ENCODE data around the gene EYS.

Gene EYS

DNA sequence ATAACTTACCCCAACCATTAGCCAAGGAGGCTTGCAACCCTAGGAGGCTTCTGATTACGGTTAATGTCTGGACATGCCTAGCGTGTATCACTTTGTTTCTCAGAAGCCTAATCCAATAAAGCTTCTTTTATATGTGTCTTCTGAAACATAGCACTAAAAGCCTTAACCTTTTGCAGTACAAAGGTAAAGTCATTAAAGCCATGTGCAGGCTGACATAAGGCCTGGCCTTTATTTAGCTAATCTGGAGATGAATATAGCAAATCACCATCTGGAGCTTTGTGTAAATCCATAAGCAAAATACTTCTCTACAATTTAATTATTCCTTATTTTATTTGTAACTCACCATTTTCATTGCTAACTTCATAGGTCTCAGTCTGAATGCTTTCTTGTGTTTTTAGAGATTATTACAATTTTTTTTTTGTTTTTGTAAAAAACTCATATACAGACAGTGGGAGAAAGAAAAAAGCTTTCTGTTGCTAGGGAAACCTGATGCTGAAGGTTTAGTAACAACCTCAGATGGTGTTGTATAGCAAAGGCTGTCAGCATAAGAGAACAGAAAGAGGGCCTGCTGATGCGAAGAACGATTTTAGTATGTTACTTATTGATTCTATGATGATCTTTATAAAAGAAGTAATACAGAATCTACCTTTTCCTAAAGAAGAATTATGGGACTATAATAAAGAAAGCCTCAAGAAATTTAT, at the start of gene EYS:
Gene EYS, minus strand, starts transcription at position 101 of the 701 bp plus-strand sequence. CDS start 211,816 bp downstream, outside the sequence.
- no peak for DNase-seq (ENCODE audit: low read depth)

DNA sequence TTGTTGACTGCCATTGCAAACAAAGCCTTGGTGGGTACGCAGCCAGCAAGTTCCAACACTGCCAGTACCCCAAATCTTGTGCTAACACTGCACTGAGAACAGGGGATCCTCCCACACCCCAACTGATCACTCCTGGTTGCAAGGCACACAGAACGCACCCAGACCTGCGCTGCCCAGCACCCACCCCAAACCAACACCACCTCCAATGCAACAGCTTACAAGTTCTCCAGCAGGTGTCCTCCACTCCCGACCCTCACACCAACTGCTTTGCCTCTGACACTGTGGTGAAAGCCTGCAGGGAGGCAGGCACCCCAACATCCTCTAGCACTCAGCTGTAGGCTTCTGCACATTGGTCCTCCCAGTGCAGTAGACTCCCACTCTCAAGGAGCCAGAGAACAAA, 39.3 kb upstream of the EYS start:
- no peak for DNase-seq (ENCODE audit: low read depth)

DNA sequence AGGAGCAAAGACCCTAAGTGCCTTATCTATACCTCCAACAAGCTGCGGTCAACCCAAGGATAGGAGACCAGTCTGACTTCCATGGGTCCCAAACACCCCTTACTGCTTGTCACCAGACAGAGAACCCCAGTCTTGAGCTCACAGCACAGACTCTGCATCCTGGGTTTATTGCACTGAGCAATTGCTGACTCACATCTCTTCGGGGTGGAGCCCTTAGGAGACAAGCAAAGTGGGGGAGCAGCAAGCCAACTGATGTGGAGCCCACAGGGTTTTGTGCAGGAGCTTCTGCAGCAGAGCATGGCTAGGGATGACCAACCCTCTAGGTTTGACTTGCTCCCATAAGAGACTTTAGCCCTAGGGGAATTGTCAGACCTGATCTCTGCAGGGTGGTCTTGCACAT, 38.6 kb upstream of the EYS start:
- DNase-seq (ENCODE audit: low read depth): no peak

DNA sequence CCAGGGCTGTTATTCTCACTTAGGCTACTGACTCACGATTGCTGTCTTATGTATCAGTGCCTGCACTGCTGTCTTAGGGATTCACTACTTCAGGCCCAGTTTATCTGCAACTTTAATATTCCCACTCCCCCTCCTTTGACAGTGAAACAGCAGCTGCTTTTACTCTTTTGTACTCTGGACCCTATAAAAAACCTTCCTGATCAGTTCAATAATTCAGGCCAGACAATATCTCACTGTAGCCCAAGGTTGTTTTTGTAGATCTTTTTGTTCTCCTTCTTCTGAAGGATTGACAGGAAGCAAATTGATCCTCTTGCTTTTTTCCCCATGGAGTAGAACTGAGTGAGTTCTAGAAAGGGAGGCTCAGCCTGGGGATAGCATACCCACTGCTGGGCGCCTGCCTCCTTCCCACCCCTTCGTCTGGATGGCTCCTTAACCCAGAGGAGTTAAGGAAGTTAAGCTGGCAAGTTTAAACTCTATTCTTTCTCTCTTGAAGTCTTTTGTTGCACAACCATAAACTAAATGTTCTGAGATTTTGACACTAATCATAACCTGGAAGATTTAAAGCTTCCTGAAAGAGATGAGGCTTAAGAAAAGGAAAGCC, 22.0 kb upstream of the EYS start:
- no peak for DNase-seq (ENCODE audit: low read depth)

DNA sequence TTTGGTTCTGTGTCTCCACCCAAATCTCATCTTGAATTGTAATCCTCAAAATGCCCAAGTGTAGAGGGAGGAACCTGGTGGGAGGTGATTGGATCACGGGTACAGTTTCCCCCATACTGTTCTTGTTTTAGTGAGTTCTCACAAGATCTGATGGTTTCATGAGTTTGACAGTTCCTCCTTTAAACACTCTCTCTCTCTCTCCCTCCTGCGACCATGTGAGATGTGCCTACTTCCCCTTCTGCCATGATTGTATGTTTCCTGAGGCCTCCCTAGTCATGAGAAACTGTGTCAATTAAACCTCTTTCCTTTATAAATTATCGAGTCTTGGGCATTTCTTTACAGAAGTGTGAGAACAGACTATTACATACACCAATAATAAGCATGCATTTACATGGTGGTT, 12.1 kb upstream of the EYS start:
- no peak for DNase-seq (ENCODE audit: low read depth)

DNA sequence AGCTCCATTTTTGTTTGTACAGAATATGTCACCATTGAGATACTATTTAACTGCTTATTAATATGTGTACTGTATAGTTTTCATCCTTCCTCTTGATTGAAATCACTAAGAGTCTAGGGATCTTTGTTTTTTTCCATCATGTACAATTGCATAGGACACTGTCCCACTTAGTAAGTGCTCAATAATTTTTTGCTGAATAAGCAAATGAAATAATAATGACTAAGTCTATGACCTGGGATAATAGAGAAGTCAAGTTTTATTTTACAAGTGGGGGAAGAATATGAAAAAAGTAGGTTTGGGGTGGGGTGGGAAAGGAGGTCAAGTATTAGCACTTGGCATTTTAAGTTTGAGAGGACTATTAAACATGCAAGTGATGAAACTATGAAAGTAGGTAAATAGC, 4.5 kb upstream of the EYS start:
- no peak for DNase-seq (ENCODE audit: low read depth)

DNA sequence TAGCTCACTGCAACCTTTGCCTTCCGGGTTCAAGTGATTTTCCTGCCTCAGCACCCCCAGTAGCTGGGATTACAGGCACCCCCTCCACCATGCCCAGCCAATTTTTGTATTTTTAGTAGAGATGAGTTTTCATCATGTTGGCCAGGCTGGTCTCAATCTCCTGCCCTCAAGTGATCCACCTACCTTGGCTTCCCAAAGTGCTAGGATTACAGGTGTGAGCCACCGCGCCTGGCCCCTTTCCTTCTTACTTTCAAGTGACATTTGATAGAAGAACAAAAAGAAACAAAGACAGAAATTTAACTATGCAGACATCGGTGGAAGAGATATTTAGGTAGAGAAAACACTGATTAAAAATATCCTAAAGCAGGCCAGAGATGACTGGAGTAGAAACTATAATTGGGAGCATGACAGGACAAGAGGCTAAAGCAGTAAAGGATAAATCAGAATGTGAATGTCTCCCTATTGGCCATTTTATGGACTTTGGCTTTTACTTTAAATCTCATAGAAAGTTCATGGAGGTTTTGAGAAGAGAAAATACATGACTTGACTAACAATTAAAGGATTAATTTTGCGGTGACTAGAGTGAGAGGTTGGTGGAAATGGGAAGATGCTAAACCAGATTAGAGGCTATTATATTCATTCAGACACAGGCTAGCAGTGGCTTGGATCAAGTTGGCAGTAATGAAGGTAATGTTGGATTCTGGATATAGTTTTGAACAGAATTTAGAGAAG, 2.2 kb upstream of the EYS start:
- DNase-seq (ENCODE audit: low read depth): no peak

DNA sequence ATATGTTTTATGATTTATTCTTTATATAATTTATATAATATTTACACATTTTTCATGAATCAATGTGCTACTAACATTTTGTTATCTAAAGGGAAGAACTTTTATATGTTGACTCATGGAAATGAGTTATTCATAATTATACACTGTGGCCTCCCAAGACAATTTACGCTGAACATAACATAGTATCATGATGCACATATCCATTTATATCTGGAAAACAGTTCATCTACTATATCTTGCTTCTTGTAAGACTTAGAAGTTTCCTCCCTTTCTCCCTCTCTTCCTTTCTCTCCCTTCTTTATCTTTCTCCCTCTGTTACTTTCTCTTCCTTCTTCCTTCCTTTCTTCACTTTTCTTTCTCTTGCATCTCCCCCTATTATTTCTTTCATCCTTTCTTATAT, 1.1 kb upstream of the EYS start:
- DNase-seq (ENCODE audit: low read depth): no peak

DNA sequence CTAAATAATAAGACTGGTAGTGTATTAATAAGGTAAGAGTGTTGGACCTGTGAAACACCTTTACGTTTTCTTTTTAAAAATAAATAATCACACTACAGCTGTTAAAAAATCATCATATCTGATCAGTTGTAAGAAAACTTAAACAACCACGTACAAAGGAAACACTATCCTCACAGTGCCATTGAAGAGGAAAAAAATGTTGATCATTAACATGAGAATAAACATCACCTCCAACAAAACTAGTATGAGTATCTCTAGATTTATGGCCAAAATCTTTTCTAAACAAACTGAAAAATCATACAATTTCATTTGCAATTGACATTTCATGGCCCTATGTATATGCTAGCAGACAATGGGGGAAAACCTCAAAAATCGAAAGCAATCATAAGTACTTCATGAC, 590 bp downstream of the EYS start:
- DNase-seq (ENCODE audit: low read depth): no peak

DNA sequence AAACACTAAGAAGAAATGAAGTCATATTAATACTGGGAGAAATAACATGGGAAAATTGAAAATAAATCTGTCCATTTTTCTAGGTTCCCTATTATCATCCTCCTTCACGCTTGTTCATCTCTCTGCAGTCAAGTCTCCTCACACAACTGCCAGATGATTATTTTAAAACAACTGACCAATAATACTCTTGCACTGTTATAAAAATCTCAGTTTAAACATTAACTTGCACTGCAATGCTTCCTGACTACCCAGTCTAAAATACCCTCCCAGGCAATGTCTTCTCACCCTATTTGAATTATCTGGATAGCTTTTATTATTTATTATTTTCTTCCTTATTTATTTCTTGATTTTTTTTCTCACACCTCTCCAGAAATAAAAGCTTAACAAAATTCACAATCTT, 5.7 kb downstream of the EYS start:
- DNase-seq (ENCODE audit: low read depth): no peak

DNA sequence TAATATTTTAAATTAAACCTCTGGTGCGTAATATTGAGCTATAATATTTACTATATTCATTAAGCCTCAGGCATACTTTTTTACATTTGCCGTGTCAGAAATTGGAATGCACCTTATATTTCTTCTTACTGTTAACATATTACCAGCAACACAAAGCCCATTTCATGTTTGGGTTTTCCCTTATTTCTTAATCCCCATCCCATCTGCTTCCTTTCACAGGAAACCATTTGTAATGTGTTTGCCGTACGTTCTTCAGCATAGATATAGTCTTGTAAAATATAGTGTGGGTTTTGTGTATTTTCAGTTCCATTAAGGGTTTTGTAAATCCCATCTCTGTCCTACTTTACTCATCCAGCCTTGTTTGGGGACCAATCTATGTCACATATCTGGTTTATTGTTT, 6.5 kb downstream of the EYS start:
- DNase-seq (ENCODE audit: low read depth): no peak

DNA sequence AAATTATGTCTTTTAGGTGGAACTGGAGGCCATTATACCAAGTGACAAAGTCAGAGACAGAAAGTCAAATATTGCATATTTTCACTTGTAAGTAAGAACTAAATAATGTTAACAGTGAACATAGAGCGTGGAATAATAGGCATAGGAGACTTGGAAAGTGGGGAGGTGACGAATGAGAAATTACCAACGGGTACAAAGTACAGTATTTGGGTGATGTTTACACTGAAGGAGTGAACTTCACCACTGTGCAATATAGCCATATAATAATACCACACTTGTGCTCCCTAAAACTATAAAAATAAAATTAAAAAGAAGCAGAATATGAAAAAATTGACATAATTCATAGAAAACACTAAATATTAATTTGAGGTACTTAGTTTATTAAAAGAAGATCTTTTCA, 14.9 kb downstream of the EYS start:
- no peak for DNase-seq (ENCODE audit: low read depth)

DNA sequence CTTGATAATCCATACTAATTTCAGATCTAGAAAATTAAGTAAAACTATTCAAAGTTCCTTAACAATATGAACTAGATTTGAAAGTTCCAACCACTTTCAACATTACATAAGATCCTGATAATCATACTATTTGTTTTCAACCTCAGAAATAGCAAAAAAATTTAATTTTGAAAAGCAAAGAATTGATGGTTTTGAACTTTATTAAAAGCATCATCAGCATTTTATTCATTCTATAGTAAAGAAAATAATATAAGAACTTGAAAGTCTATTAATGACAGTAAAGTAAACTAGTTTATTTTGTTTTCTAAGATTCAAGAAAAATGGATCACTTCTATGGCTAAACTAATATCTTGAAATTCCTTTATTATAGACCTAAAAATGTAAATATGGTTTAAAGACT, 26.8 kb downstream of the EYS start:
- no peak for DNase-seq (ENCODE audit: low read depth)

DNA sequence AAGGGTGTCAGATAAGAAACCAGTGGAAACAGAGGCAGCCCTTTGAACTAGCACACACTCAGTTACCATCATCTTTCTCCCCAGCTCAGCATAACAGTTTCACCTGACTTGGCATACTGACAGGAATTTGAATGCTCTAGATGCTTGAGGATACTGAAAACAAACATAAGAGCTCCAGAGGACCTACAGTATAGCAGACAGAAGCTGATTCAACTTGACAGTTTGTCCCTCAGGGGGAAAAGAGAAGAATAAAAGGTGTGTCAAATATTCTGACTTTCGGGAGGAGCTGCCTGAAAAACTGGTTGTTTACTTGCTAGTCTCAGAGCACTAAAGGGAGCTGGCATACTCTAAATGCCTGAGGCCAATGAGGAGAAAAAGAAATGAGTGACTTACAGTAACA, 35.1 kb downstream of the EYS start:
- DNase-seq (ENCODE audit: low read depth): no peak

DNA sequence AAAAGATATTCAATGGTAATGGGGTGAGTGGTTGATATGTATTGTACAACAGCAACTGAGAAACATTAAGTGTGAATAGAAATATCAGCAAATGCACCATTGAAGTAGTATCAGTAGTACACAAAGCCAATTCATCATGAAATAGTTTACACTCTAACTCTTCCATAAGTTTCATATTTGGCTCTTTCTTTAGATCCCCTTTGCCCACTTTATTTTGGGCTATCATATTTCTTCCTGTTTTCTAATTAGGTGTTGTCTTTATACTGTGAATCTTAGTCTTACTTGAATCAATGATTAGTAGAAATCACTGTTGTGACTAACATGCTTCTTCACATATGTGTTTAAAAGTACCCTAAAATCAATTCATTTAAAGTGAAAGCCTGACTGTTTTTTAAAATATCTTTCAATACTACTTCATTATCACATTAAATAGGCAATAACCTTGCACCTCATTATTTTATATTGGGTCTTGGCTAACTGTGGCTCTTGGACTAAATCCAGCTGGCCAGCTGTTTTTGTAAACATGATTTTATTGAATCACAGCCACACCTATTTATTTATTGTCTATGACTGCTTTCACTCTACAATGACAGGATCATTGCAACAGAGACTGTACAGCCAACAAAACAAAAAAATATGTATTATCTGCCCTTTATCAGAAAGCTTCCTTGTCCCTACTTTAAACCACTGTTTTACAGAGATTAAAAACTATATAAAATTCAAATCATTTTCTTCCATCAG, 38.9 kb downstream of the EYS start:
- no peak for DNase-seq (ENCODE audit: low read depth)

DNA sequence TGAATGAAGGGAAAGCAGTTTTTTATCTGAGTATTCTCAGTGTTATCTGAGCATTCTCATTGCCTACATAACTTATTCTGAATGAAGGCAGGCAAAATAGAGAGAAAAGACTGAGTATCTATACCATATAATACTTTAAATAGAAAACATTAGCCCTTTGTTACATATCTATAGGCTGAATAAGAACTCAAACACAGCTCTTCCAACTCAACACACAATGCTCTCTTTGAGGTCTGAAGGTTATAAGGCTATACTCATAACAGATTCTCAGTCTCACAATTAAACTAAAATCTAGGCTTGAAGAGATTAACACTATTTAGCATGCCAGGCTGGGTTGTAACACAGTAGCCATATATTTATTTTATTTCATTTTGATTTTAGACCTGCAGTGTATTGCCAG, 56.9 kb downstream of the EYS start:
- no peak for DNase-seq (ENCODE audit: low read depth)

DNA sequence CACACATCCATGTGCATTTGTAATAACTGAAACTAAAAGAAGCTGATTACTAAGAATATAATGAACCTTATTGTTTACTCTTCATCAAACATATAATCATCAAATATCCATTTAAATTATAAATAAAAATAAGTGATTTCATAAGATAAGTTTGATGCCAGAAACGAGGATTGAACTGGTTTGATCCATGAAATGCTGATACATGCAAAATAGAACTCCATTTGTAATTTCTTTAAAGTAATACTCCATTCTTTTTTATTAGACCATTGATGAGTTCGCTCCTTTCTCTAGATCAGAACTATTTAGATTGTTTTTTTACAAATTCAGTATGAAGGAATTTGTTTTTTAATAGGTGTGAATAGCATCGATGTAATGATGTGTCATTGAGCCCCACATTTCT, 57.6 kb downstream of the EYS start:
- no peak for DNase-seq (ENCODE audit: low read depth)

DNA sequence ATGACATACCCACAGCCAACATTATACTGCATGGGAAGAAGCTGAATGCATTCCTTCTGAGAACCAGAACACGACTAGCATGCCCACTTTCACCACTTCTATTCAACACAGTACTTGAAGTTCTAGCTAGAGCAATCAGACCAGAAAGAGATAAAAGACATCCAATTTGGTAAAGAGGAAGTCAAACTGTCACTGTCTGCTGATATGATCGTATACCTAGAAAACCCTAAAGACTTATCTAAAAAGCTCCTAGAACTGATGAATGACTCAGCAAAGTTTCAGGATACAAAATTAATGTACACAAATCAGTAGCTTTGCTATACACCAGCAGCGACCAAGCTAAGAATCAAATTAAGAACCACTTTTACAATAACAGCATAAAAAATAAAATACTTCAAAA, 60.5 kb downstream of the EYS start:
- no peak for DNase-seq (ENCODE audit: low read depth)

DNA sequence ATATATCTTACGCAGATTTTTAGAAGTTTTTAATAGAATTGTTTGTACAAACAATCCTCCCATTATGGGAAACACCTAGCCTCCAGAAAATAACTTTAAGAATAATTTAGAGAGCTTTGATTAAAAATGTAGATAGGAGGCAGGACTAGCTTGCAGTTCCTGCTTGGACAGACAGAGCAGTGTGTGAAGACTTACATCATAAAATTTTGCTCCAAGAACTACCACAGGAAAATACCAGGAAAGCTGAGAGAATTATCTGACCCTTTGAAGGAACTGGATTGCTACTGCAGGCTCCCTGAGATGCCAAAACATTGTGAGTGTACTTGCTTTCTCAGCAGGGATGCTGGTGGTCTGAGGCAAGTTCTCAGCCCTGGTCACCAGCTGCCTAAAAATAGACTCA, 64.2 kb downstream of the EYS start:
- no peak for DNase-seq (ENCODE audit: low read depth)

DNA sequence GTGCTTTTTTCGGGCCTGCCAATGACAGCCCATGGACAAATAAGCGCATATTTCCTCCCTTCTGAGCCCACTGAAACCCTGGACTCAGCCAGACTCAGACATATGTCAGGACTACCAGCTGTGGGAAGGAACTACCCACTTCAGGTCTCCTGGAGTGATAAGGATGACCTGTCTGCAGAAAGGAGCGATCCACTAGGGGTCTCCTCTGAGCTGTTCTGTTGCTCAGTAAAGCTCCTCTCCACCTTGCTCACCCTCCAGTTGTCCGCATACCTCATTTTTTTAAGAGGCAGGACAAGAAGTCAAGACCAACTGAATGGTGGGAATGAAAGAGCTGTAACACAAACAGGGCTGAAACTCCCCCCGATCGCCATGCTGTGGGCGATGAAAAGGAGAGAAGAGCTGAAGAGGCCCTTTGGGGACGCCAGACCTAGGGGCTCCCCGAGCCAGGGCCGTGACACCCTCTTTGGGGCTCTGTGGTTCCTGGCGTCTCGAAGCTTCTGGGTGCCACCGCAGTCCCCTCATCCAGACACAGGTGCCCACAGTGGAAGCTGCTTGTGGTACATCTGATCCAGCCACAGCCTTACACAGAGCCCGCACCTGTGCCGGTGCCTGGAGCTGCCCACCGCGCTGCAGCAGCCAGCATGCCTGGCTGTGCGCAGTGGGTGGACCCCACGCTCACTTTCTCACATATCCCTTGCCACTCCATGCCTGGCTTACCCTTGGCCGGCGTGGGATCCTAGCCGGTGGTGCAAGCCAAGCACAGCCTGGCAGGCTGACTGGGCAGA, 68.8 kb downstream of the EYS start:
- no peak for DNase-seq (ENCODE audit: low read depth)

DNA sequence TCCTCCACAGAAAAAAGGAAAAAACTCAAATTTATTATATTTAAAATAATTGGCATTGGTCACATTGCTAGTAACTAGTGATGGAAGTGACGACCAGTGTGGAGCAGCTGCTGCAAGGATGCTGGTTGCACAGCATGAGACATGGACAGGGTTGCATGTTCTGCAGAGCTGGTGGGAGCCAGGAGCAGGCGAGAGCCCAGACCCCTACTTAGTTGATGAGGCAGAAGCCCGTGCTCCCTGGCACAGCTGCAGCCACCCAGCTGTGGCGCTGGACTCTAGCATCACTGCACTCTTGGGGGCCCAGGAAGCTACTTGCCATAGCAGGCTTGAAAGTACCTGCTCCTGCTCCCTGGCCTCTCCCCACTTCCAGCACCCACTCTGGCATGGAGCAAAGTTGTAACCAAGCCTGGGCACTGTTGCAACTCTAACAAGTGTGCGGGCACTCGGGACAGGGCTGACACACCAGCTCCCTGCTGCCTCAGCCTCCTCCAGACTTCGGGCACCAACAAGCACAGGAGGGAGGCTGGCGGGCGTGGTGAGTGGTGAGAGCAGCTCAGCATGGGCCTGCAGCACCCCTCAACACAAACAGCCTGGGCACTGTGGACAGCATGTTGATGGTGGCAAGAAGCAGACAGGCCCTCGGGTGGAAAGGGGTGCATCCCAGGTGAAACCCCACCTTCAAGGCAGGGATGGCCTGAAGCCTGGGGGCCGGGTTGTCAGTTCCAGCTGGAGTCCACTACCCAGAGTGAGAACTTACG, 69.6 kb downstream of the EYS start:
- no peak for DNase-seq (ENCODE audit: low read depth)
